NCI-H510A (cell line): ENCODE measurements around the gene MRPL18.

Experiments used
- DNase-seq: peaks from one replicate; lab custom pipeline; 2025; lab: John Stamatoyannopoulos, UW

MRPL18 gene

GRCh38 chr6:159844737-159845645, 54.7 kb downstream of the MRPL18 start:
- DNase-seq, result peak; percentile 84
